ENCODE data around the gene UNC5C.

- TF ChIP-seq CTCF (IDR thresholded peaks at IDR 0.05) (no peak), POLR2AphosphoS5 (IDR thresholded peaks at IDR 0.05; ENCODE audit: low read depth, low read length) (no peak), TCF7L2 (IDR thresholded peaks at IDR 0.05; ENCODE audit: low read depth, low read length) (no peak)
Observed at GRCh38 chr4:95284655-95285054, 264.1 kb downstream of the UNC5C start.

All from Panc1 (cell line).